ENCODE data around the gene SERP2.

The SERP2 gene

GRCh38 chr13:44350775-44351504 is 22.7 kb upstream of the SERP2 start:
- Mint-ChIP-seq H3K4me1 (no peaks in the 10 kb centered on the region), H3K4me3 (no peak overlapping the region), H3K27me3 (peaks cover 31% of the 10 kb centered on the region), H3K27ac (no peak overlapping the region), H3K36me3 (no peaks in the 10 kb centered on the region), H3K9me3 (no peaks in the 10 kb centered on the region)
- ATAC-seq = no peak

- H3K27me3 Mint-ChIP-seq = peaks cover 26% of the 10 kb centered on the region
- H3K9me3 Mint-ChIP-seq = no peaks in the 10 kb centered on the region
- ATAC-seq = no peak
These were observed 22.1 kb upstream of the SERP2 start for GRCh38 chr13:44351505-44351854.

GRCh38 chr13:44352202-44352601 is 21.4 kb upstream of the SERP2 start:
- ATAC-seq = no peak
- peaks cover 25% of the 10 kb centered on the region for H3K27me3 Mint-ChIP-seq
- no peaks in the 10 kb centered on the region for H3K9me3 Mint-ChIP-seq
- no peaks in the 10 kb centered on the region for H3K4me1 Mint-ChIP-seq
- no peak overlapping the region for H3K27ac Mint-ChIP-seq
- H3K4me3 Mint-ChIP-seq = no peak overlapping the region
- H3K36me3 Mint-ChIP-seq = no peaks in the 10 kb centered on the region

More at GRCh38 chr13:44351505-44351854, 22.1 kb upstream of the SERP2 start:
- H3K4me1 Mint-ChIP-seq = no peaks in the 10 kb centered on the region
- H3K36me3 Mint-ChIP-seq = no peaks in the 10 kb centered on the region
- no peak overlapping the region for H3K4me3 Mint-ChIP-seq
- no peak overlapping the region for H3K27ac Mint-ChIP-seq

GRCh38 chr13:44352671-44353070 is 21.0 kb upstream of the SERP2 start:
- Mint-ChIP-seq H3K27ac (no peak overlapping the region), H3K9me3 (no peaks in the 10 kb centered on the region), H3K4me1 (peaks cover under 1% of the 10 kb centered on the region), H3K36me3 (no peaks in the 10 kb centered on the region), H3K27me3 (peaks cover 25% of the 10 kb centered on the region), H3K4me3 (no peak overlapping the region)
- no peak for ATAC-seq

- peaks cover 24% of the 10 kb centered on the region for H3K27me3 Mint-ChIP-seq
- ATAC-seq = no peak
- H3K36me3 Mint-ChIP-seq = no peaks in the 10 kb centered on the region
- H3K27ac Mint-ChIP-seq = no peak overlapping the region
- H3K4me1 Mint-ChIP-seq = peaks cover 6% of the 10 kb centered on the region
- no peak overlapping the region for H3K4me3 Mint-ChIP-seq
- peaks cover 3% of the 10 kb centered on the region for H3K9me3 Mint-ChIP-seq
These were observed 19.3 kb upstream of the SERP2 start for GRCh38 chr13:44354331-44354730.

GRCh38 chr13:44354884-44355283 is 18.7 kb upstream of the SERP2 start:
- peaks cover 18% of the 10 kb centered on the region for H3K27me3 Mint-ChIP-seq
- no peaks in the 10 kb centered on the region for H3K36me3 Mint-ChIP-seq
- ATAC-seq = no peak
- peaks cover 6% of the 10 kb centered on the region for H3K4me1 Mint-ChIP-seq
- no peak overlapping the region for H3K27ac Mint-ChIP-seq
- peaks cover 3% of the 10 kb centered on the region for H3K9me3 Mint-ChIP-seq
- no peak overlapping the region for H3K4me3 Mint-ChIP-seq

GRCh38 chr13:44355621-44356020 is 18.0 kb upstream of the SERP2 start:
- H3K4me3 Mint-ChIP-seq = no peak overlapping the region
- H3K27ac Mint-ChIP-seq = no peak overlapping the region
- H3K36me3 Mint-ChIP-seq = no peaks in the 10 kb centered on the region
- peaks cover 6% of the 10 kb centered on the region for H3K4me1 Mint-ChIP-seq
- peaks cover 3% of the 10 kb centered on the region for H3K9me3 Mint-ChIP-seq
- peaks cover 12% of the 10 kb centered on the region for H3K27me3 Mint-ChIP-seq
- no peak for ATAC-seq

- no peaks in the 10 kb centered on the region for H3K36me3 Mint-ChIP-seq
- peaks cover 3% of the 10 kb centered on the region for H3K9me3 Mint-ChIP-seq
- no peak overlapping the region for H3K4me3 Mint-ChIP-seq
- H3K4me1 Mint-ChIP-seq = peaks cover 6% of the 10 kb centered on the region
- no peak for ATAC-seq
- no peak overlapping the region for H3K27ac Mint-ChIP-seq
- no peaks in the 10 kb centered on the region for H3K27me3 Mint-ChIP-seq
These were observed 13.6 kb upstream of the SERP2 start for GRCh38 chr13:44359983-44360375.

- no peak overlapping the region for H3K27ac Mint-ChIP-seq
- peaks cover 6% of the 10 kb centered on the region for H3K4me1 Mint-ChIP-seq
- H3K4me3 Mint-ChIP-seq = no peak overlapping the region
- no peaks in the 10 kb centered on the region for H3K27me3 Mint-ChIP-seq
- H3K36me3 Mint-ChIP-seq = no peaks in the 10 kb centered on the region
- peaks cover 3% of the 10 kb centered on the region for H3K9me3 Mint-ChIP-seq
- no peak for ATAC-seq
These were observed 11.1 kb upstream of the SERP2 start for GRCh38 chr13:44362394-44363040.

GRCh38 chr13:44363631-44364344 is 9.8 kb upstream of the SERP2 start:
- Mint-ChIP-seq H3K4me1 (no peaks in the 10 kb centered on the region), H3K27ac (no peak overlapping the region), H3K36me3 (no peaks in the 10 kb centered on the region), H3K4me3 (no peak overlapping the region), H3K9me3 (no peaks in the 10 kb centered on the region), H3K27me3 (no peaks in the 10 kb centered on the region)
- ATAC-seq = no peak

GRCh38 chr13:44364345-44365000 is 9.2 kb upstream of the SERP2 start:
- H3K4me3 Mint-ChIP-seq = no peak overlapping the region
- no peaks in the 10 kb centered on the region for H3K4me1 Mint-ChIP-seq
- no peak for ATAC-seq
- no peak overlapping the region for H3K27ac Mint-ChIP-seq
- H3K9me3 Mint-ChIP-seq = no peaks in the 10 kb centered on the region
- no peaks in the 10 kb centered on the region for H3K27me3 Mint-ChIP-seq
- H3K36me3 Mint-ChIP-seq = no peaks in the 10 kb centered on the region

GRCh38 chr13:44365008-44365407 is 8.6 kb upstream of the SERP2 start:
- H3K27ac Mint-ChIP-seq = no peak overlapping the region
- ATAC-seq = no peak

GRCh38 chr13:44365899-44366298 is 7.7 kb upstream of the SERP2 start:
- no peak for ATAC-seq
- Mint-ChIP-seq H3K27me3 (peaks cover 9% of the 10 kb centered on the region), H3K4me3 (no peak overlapping the region), H3K9me3 (no peaks in the 10 kb centered on the region), H3K4me1 (no peaks in the 10 kb centered on the region), H3K36me3 (no peaks in the 10 kb centered on the region), H3K27ac (no peak overlapping the region)

More at GRCh38 chr13:44365008-44365407, 8.6 kb upstream of the SERP2 start:
- Mint-ChIP-seq H3K36me3 (no peaks in the 10 kb centered on the region), H3K4me3 (no peak overlapping the region), H3K27me3 (peaks cover under 1% of the 10 kb centered on the region), H3K9me3 (no peaks in the 10 kb centered on the region), H3K4me1 (no peaks in the 10 kb centered on the region)

GRCh38 chr13:44368062-44368591 is 5.5 kb upstream of the SERP2 start:
- Mint-ChIP-seq H3K9me3 (no peaks in the 10 kb centered on the region), H3K4me1 (no peaks in the 10 kb centered on the region), H3K27ac (no peak overlapping the region), H3K4me3 (no peak overlapping the region), H3K36me3 (no peaks in the 10 kb centered on the region), H3K27me3 (peaks cover 31% of the 10 kb centered on the region)
- ATAC-seq = no peak
